NAMALWA (cell line): ENCODE data around the gene VMAC.
A peak's percentile ranks its signal among the peaks of the same experiment; 100 is the strongest.

Source experiments
- DNase-seq: peaks from one replicate; pipeline ENCODE4 v3.0.0-alpha.2; 2015; ENCODE audit warnings: low spot score

The VMAC gene

DNA sequence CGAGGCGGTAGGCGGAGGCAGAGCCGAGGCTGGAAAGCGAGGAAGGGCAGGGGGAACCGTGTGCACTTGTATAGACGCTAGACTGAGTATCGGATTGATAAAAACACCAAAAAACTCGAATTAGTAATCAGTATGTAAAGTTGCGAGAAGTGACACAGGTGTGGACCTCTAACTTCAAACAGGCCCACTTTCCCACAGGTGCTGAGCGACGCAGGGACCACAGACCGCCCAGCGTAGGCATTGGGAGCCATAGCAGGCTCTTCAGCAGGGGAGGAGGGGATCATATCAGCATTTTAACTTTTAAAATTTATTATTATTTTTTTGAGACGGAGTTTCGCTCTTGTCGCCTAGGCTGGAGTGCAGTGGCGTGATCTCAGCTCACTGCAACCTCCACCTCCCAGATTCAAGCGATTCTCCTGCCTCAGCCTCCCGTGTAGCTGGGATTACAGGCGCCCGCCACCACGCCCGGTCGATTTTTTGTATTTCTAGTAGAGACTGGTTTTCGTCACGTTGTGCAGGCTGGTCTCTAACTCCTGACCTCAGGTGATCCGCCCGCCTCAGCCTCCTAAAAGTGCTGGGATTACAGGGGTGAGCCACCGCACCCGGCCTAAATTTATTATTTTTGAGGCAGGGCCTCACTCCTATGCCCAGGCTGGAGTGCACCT, 574 bp downstream of the VMAC start:
- DNase-seq, result no peak

- DNase-seq, result no peak
Measured at GRCh38 chr19:5907241-5907640, 2.6 kb downstream of the VMAC start.

- no peak for DNase-seq
Measured at GRCh38 chr19:5908773-5909442, 4.2 kb downstream of the VMAC start.

GRCh38 chr19:5910638-5910907, 5.9 kb downstream of the VMAC start:
- no peak for DNase-seq

DNA sequence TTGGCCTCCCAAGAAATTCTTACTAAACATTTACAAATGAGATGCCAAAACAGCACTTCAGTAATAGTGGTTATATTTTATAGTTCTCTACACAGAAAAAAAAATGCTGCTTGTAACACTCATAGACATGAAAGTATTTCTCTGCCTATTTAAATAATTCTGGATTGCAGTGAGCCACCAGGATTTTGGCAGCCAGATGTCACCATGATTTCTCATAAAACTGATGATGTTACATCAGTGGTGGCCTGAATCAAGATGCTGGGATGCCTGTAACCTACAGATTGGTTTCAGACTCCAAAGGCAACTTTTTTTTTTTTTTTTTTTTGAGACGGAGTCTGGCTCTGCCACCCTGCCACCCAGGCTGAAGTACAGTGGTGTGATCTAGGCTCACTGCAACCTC, 6.7 kb downstream of the VMAC start:
- DNase-seq, result no peak

DNA sequence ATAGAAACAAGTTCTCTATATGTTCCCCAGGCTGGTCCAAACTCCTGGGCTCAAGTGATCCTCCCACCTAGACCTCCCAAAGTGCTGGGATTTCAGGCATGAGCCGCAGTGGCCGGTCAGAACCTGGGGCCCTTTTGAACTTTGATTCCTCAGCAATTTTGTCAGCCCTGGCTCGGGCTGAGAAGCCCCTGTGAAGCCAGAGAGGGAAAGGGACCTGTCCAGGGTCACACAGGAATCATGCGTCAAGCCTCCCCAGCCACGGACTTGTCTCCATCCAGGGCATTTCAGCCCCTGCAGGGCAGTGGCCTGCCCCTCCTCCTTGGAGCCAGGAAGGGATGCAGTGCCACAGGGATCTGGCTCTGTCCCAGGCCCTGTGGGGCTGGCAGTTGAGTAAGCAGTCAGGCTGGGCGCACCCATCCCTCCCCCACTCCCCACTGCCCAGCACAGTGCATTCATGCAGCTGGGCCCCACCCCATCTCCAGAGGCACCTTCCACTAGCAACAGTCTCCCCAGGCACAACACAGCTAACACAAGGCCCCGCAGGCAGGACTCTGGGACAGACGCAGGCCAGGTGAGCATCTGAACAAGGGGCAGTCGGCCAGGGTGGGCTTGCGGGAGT, 9.2 kb downstream of the VMAC start, which contains the start of gene CAPS:
Gene CAPS, plus strand, starts transcription at position 516 of the 619 bp plus-strand sequence. CDS start 153 bp downstream, outside the sequence.
- no peak for DNase-seq

DNA sequence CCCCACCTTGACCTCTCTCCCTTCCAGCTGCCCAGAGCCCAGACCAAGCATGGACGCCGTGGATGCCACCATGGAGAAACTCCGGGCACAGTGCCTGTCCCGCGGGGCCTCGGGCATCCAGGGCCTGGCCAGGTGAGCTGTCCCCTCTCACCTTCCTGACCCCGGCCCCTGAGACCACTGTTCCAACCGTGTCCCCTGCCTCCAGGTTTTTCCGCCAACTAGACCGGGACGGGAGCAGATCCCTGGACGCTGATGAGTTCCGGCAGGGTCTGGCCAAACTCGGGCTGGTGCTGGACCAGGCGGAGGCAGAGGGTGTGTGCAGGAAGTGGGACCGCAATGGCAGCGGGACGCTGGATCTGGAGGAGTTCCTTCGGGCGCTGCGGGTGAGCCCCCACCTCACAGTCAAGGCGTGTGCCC, 9.7 kb downstream of the VMAC start:
- DNase-seq, result no peak

DNA sequence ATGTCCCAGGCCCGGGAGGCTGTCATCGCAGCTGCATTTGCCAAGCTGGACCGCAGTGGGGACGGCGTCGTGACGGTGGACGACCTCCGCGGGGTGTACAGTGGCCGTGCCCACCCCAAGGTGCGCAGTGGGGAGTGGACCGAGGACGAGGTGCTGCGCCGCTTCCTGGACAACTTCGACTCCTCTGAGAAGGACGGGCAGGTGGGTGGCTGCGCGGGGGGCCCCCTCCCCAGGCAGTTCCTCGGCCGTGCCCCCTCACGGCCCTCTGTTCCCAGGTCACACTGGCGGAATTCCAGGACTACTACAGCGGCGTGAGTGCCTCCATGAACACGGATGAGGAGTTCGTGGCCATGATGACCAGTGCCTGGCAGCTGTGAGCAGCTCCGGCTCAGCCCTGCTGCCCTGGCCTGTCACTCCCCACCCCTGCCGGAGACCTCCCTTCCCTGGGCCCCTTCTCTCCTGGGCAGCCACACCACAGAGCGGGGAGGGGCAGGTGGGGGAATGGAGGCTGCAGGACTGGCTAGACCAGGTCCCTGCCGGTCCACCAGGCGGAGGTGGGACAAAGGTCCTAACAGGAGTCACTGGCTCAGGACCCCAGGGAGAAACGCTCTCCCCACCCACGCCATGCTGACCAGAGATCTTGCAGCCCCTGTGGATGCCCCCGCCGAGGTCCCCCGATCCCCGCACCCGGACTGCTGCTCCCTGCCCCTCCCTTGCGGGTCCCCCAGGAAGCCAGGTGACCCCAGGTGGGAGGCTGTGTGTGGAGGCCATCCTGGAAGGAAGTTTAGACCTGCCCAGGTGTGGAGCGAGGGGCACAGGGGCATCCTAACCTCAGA, 10.5 kb downstream of the VMAC start:
- DNase-seq, result no peak

GRCh38 chr19:5915782-5916165, 11.1 kb downstream of the VMAC start:
- no peak for DNase-seq

DNA sequence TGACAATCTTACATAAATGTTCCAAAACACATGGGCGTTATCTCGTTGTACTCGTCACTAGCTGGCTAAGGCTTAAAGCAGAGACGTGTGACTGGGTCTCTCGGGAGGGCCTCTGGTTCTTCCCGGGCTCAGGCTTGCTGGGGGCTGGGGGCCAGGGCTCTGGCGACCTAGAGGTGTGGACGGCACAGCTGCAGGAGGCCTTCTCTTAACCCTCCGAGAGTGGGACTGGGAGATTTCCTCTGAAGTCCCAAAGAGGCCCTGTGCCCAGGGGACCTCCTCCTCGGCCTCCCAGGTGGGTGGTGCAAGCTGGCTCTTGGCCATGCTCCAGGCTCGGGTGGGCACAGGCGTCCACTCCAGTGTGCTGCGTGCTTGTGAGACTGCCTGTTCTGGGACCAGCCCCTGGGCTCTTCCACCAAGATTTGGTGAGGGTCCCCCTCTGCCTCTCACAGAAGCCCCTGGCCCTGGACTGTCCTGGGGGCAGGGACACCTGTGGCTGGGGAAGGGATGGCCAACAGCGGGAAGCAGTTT, 11.6 kb downstream of the VMAC start:
- DNase-seq, result no peak

DNA sequence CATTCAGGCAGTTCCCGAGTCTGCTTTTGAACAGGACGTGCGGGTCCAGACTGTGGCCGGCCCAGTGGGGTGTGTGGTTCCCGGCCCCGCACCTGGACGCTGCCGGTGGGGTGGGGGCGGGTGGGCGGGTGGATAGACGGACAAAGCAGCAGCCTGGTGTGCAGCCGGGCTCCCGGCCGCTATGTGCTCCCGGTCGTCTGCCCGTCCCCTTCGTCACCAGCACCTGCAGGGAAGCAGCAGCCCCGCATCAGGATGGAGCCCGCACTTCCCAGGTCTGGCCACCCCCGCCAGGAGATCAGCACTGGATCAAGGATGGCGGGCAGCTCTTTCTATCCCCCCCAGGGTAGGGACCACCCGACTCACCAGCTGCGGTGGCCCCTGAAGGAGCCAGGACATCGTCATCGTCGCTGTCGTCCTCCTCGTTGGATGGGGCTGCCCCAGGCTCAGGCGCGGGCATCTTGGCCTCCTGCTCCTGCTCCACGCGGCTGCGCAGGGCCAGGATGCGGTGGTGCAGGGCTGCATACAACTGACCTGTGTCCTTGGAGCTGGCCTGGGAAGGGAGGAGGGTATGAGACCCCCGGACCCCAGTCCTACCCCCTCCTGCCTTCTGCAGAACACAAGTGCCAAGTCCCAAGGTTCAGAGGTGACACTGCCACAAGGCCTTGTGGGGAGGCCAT, 12.9 kb downstream of the VMAC start:
- DNase-seq, result no peak

GRCh38 chr19:5918463-5919079, 13.9 kb downstream of the VMAC start:
- no peak for DNase-seq

GRCh38 chr19:5921516-5922160, 17.0 kb downstream of the VMAC start:
- DNase-seq, result no peak

GRCh38 chr19:5922161-5922545, 17.5 kb downstream of the VMAC start:
- DNase-seq, result no peak

GRCh38 chr19:5923356-5923755, 18.7 kb downstream of the VMAC start:
- no peak for DNase-seq

DNA sequence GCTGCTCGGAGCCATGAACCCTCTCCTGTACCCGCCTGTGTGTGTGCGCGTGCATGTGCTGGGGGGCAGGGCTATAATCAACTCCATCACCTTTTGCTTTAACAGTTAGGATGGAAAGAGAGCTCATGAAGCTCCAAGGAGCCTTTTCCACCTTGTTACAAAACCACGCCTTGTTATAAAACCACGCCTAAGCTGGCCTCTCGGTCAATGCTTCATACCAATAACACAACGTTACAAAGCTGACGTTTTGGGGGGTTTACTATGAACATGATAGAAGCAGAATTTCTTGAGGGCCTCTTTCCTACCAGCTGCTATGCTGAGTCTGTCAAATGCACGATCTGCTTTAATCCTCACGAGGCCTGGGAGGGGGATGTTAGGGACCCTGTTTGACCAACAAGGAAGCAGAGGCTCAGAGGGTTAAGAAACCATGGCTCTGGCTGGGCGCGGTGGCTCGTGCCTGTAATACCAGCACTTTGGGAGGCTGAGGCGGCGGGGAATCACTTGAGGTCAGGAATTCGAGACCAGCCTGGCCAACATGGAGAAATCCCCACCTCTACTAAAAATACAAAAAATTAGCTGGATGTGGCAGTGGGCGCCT, 21.3 kb downstream of the VMAC start:
- DNase-seq, result no peak

DNA sequence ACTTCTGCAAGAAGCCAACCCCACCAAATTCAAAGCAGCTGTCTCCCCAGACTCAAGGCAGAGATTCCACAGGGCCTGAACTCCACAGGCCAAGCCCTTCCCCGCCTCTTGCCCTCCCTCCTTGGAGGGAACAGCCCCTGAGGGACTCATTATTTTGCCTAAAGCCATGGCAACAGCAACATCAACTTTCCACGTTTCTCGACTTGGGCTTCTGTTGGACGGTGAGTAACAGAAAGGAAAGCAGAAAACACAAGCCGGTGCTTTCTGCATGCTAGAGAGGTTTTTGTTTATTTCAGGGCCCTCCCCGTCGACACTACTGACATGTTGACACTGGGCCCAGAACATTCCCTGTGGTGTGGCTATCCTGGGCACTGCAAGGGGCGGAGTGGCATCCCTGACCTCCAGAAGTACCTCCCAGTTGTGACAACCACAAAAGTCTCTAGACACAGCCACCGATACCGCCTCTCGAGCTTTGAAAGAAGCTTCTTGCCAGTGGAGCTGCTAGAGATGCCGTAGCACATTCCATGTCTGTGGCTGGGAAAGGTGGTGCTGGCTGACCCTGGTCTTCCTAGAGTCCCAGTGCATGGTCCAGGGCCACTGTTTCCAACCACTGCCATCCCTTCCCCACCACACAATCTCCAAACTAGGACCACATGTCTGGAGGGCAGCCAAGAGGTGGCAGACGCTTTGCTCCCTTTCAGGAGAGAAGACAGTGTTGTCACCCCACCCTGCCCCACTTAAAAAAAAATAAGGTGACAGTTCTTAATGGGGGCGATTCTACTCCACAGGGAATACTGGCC, 22.2 kb downstream of the VMAC start:
- DNase-seq, result no peak

DNA sequence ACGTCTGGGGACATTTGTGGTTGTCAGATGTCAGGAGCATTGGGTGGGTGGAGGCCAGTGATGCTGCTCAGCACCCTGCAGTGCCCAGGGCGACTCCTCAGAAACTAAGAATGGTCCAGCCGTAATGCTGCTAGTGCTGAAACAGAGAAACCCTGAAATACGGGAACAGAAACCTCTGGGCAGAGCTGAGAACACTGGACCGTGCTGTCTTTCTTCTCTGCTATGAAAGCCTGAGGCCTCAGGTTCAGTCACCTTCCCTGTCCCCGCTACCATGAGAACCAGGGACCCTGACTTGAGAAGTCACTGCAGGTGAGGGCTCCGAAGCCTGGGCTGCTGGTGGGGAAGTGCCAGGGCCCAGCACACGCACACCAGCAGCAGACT, 22.8 kb downstream of the VMAC start:
- peak; percentile 23 for DNase-seq

DNA sequence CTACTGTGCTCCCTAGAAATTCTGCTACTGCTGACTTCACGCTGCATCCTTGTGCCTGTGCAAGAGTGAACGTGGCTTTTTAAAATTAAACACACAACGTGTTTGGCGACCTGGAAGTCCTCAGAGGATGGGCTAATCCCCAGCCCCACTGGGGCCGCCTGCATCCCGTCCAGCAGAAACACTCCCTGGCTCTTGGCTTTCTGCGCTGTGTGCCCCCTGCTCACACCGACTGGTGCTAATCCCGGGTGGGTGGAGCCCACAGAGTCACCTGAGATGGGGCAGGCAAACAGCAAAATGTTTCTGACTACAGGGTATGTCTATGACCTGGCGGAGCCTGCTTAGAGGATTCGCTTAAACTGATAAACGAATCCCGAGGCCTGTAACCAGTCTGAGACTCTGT, 24.5 kb downstream of the VMAC start:
- no peak for DNase-seq

GRCh38 chr19:5929625-5930024, 25.0 kb downstream of the VMAC start:
- no peak for DNase-seq
